SJCRH30 (cell line): ENCODE data around the gene UNC13B. TPM values are rescaled to one million over a fixed set of nuclear protein-coding genes. Genes with fewer than 3 reads are reported as not detected.

ENCODE experiments used
- DNase-seq, 2 experiments: peaks; one replicate each; pipeline ENCODE4 v3.0.0-alpha.2; 2015 to 2020
- H3K27ac ChIP-seq: fragments of 250-450 bp; sonication (Bioruptor Pico); 2 replicates; pipeline ENCODE4 v1.5.1; 2020; ENCODE audit warnings: mild to moderate bottlenecking, moderate library complexity
- H3K27me3 ChIP-seq: fragments of 250-450 bp; sonication (Bioruptor Pico); 2 replicates; pipeline ENCODE4 v1.5.1; 2020; ENCODE audit warnings: mild to moderate bottlenecking, moderate library complexity
- H3K36me3 ChIP-seq: fragments of 250-450 bp; sonication (Bioruptor Pico); 2 replicates; pipeline ENCODE4 v1.5.1; 2020; ENCODE audit warnings: mild to moderate bottlenecking, moderate library complexity
- H3K4me1 ChIP-seq: fragments of 250-450 bp; sonication (Bioruptor Pico); 2 replicates; pipeline ENCODE4 v1.5.1; 2020; ENCODE audit warnings: mild to moderate bottlenecking, moderate library complexity
- H3K4me3 ChIP-seq: fragments of 250-450 bp; sonication (Bioruptor Pico); 2 replicates; pipeline ENCODE4 v1.5.1; 2020; ENCODE audit warnings: mild to moderate bottlenecking, moderate library complexity
- H3K9me3 ChIP-seq: fragments of 250-450 bp; sonication (Bioruptor Pico); replicated peaks from 2 replicates; pipeline ENCODE4 v1.5.1; 2020; ENCODE audit warnings: mild to moderate bottlenecking, moderate library complexity
- total RNA-seq: library from RNA; depleted of rRNA; stranded (reverse); fragments of >200 nt; shearing (Covaris generic); gene quantifications from 2 replicates; pipeline ENCODE4 v1.2.3, GENCODE V29; 2014; rRNA removed

The UNC13B gene
- 2.0 and 2.3 TPM in 2 replicates for total RNA-seq

- no peak within 1 kb of the TSS for H3K27ac ChIP-seq
- peak; percentile 84 to 87 for DNase-seq
These were observed at the start of gene UNC13B for GRCh38 chr9:35161713-35162604. Gene UNC13B, plus strand, starts transcription at chr9:35162009. Its CDS starts 275 bp downstream, at chr9:35162284.

GRCh38 chr9:35112257-35113020 lies 49.4 kb upstream of the UNC13B start:
- no peaks in the 10 kb centered on the region for H3K9me3 ChIP-seq
- H3K4me3 ChIP-seq: no peak overlapping the region
- no peaks in the 10 kb centered on the region for H3K27me3 ChIP-seq
- H3K27ac ChIP-seq: no peak overlapping the region; the same call in 1 of the 2 replicates
- H3K4me1 ChIP-seq: peaks cover 14% of the 10 kb centered on the region
- H3K36me3 ChIP-seq: no peaks in the 10 kb centered on the region
- DNase-seq: no peak

More at GRCh38 chr9:35161713-35162604, at the start of gene UNC13B:
- H3K4me3 ChIP-seq: peak within 1 kb of the TSS; percentile 69
- H3K27me3 ChIP-seq: no peaks in the 10 kb centered on the region
- no peaks in the 10 kb centered on the region for H3K36me3 ChIP-seq
- H3K9me3 ChIP-seq: no peaks in the 10 kb centered on the region
- peaks cover 4% of the 10 kb centered on the region; the same call in 1 of the 2 replicates for H3K4me1 ChIP-seq

GRCh38 chr9:35114113-35114839 lies 47.5 kb upstream of the UNC13B start:
- peak; percentile 92 to 94 for DNase-seq
- Histone ChIP-seq H3K27me3 (no peaks in the 10 kb centered on the region), H3K4me1 (peaks cover 14% of the 10 kb centered on the region), H3K27ac (peak overlapping the region; percentile 71), H3K36me3 (no peaks in the 10 kb centered on the region), H3K4me3 (peak overlapping the region; percentile 57), H3K9me3 (no peaks in the 10 kb centered on the region)

- Histone ChIP-seq H3K9me3 (no peaks in the 10 kb centered on the region), H3K36me3 (no peaks in the 10 kb centered on the region)
- peak; percentile 43 to 51 for DNase-seq
These were observed 46.8 kb upstream of the UNC13B start for GRCh38 chr9:35114840-35115628.

GRCh38 chr9:35115680-35116538 lies 45.9 kb upstream of the UNC13B start, which contains the start of gene ATOSB:
Gene ATOSB, minus strand, starts transcription at chr9:35115862. Its CDS starts 7,588 bp downstream, at chr9:35108274.
- Histone ChIP-seq H3K27me3 (no peaks in the 10 kb centered on the region), H3K4me3 (peak within 1 kb of the TSS; percentile 57), H3K4me1 (peaks cover 14% of the 10 kb centered on the region), H3K9me3 (no peaks in the 10 kb centered on the region), H3K36me3 (no peaks in the 10 kb centered on the region), H3K27ac (peak within 1 kb of the TSS; percentile 71)
- DNase-seq: peak; percentile 96 to 97

More at GRCh38 chr9:35114840-35115628, 46.8 kb upstream of the UNC13B start:
- Histone ChIP-seq H3K27ac (peak overlapping the region; percentile 71), H3K27me3 (no peaks in the 10 kb centered on the region), H3K4me3 (peak overlapping the region; percentile 57), H3K4me1 (peaks cover 14% of the 10 kb centered on the region)

- peak overlapping the region; percentile 57 for H3K4me3 ChIP-seq
- DNase-seq: no peak
- H3K27ac ChIP-seq: no peak overlapping the region
- no peaks in the 10 kb centered on the region for H3K27me3 ChIP-seq
- peaks cover 14% of the 10 kb centered on the region for H3K4me1 ChIP-seq
- no peaks in the 10 kb centered on the region for H3K36me3 ChIP-seq
- H3K9me3 ChIP-seq: no peaks in the 10 kb centered on the region
These were observed 45.3 kb upstream of the UNC13B start for GRCh38 chr9:35116539-35116897.

GRCh38 chr9:35116898-35117551 lies 44.8 kb upstream of the UNC13B start:
- H3K27ac ChIP-seq: no peak overlapping the region
- H3K9me3 ChIP-seq: no peaks in the 10 kb centered on the region
- H3K27me3 ChIP-seq: no peaks in the 10 kb centered on the region
- peak; percentile 80 to 91 for DNase-seq
- H3K4me3 ChIP-seq: peak overlapping the region; percentile 57
- H3K36me3 ChIP-seq: no peaks in the 10 kb centered on the region
- peaks cover 11% of the 10 kb centered on the region for H3K4me1 ChIP-seq

GRCh38 chr9:35134920-35135319 lies 26.9 kb upstream of the UNC13B start:
- Histone ChIP-seq H3K27me3 (no peaks in the 10 kb centered on the region), H3K4me1 (no peaks in the 10 kb centered on the region), H3K27ac (no peak overlapping the region), H3K36me3 (no peaks in the 10 kb centered on the region), H3K9me3 (no peaks in the 10 kb centered on the region), H3K4me3 (no peak overlapping the region)
- no peak for DNase-seq

GRCh38 chr9:35135988-35136387 lies 25.8 kb upstream of the UNC13B start:
- Histone ChIP-seq H3K9me3 (no peaks in the 10 kb centered on the region), H3K4me3 (no peak overlapping the region), H3K27me3 (no peaks in the 10 kb centered on the region), H3K36me3 (no peaks in the 10 kb centered on the region), H3K27ac (no peak overlapping the region), H3K4me1 (no peaks in the 10 kb centered on the region)
- DNase-seq: no peak

GRCh38 chr9:35136866-35137265 lies 24.9 kb upstream of the UNC13B start:
- no peak for DNase-seq
- Histone ChIP-seq H3K36me3 (no peaks in the 10 kb centered on the region), H3K4me3 (no peak overlapping the region), H3K27me3 (no peaks in the 10 kb centered on the region), H3K4me1 (no peaks in the 10 kb centered on the region), H3K9me3 (no peaks in the 10 kb centered on the region), H3K27ac (no peak overlapping the region)

- no peaks in the 10 kb centered on the region for H3K27me3 ChIP-seq
- DNase-seq: no peak
- H3K4me1 ChIP-seq: no peaks in the 10 kb centered on the region
- H3K4me3 ChIP-seq: no peak overlapping the region
- no peaks in the 10 kb centered on the region for H3K36me3 ChIP-seq
- H3K9me3 ChIP-seq: no peaks in the 10 kb centered on the region
- no peak overlapping the region for H3K27ac ChIP-seq
These were observed 21.7 kb upstream of the UNC13B start for GRCh38 chr9:35140093-35140492.

GRCh38 chr9:35142037-35142436 lies 19.8 kb upstream of the UNC13B start:
- Histone ChIP-seq H3K4me1 (no peaks in the 10 kb centered on the region), H3K36me3 (no peaks in the 10 kb centered on the region), H3K9me3 (peaks cover under 1% of the 10 kb centered on the region; the same call in 1 of the 2 replicates), H3K27me3 (no peaks in the 10 kb centered on the region), H3K4me3 (no peak overlapping the region), H3K27ac (no peak overlapping the region)
- no peak for DNase-seq
